Dermis blood vessel endothelial cell (primary cell): ENCODE data around the gene SUGCT. TPM values are rescaled to one million over a fixed set of nuclear protein-coding genes. Genes with fewer than 3 reads are reported as not detected.
A peak's percentile ranks its signal among the peaks of the same experiment; 100 is the strongest.

Source experiments
- DNase-seq: peaks from one replicate; pipeline ENCODE4 v3.0.0; 2010
- total RNA-seq: library from RNA; depleted of rRNA; stranded (reverse); fragments of >200 nt; gene quantifications from 2 replicates; pipeline ENCODE4 v1.2.3, GENCODE V29; 2014

The SUGCT gene
- total RNA-seq, 1 donor from 2014 or later: 1.0 TPM

DNA sequence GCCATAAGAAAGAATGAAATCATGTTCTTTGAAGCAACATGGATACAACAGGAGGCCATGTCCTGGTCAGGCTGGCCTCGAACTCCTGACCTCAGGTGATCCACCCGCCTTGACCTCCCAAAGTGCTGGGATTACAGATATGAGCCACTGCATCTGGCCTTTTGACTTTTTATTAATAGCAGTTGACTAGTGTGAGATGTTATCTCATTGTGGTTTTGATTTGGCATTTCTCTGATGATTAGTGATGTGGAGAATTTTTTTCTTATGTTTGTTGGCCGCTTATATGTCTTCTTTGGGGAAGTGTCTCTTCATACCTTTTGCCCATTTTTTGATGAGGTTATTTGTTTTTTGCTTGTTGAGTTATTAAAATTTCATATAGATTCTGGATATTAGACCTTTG lies 400.9 kb downstream of the SUGCT start:
- no peak for DNase-seq

DNA sequence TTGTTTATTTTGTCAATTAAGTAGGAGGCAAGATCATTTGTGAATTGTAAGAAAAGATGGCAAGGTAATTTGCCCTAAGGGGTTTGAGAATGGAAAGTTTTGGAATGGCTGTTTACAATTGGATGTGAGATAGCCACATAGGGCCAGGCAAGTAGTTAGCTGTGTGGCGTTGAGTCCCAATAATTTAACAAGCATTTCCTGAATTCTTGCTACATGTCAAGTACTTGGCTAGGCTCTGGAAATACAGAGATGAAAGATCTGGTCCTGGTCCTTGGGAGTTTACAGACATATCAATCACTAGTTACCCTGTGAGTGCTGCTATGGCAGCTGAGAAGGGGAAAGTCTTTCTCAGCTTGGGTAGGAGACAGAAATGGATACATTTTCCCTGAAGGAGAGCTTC lies 401.6 kb downstream of the SUGCT start:
- no peak for DNase-seq

DNA sequence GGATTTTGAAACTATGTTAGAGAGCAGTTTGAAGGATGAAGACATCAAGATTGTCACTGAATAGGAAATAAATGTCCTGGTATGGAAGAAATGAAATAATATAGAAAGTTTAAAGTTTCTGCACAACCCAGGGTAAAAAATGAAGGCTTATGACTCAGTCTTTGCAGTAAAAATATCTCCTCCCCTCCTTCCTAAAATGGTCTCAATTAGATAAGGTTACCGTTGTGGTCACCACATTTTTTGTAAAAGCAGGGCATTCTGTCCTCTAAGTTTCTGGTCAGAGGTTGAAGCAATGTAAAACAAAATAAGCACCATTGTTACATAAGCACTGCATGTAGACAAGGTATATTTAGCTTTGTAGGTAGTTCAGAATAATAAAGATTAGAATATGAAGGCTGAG lies 403.5 kb downstream of the SUGCT start:
- DNase-seq: no peak

DNA sequence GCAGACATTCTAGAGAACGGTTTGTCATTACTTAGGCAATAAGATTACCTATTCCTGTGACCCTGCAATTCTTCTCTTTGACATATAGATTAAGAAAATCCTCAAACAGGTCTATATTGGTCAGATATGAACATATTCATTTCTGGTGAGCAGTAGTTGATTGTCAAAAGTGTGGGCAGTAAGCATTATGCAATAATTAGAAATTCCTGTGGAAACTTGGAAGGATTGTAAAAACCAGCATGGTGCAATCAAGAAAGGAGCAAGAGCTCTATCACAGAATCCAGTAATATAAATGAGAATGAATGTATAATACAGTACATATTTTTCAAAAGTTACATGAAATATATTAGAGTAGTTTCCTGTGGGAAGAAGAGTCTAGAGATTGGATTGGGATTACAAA lies 406.5 kb downstream of the SUGCT start:
- DNase-seq: no peak

DNA sequence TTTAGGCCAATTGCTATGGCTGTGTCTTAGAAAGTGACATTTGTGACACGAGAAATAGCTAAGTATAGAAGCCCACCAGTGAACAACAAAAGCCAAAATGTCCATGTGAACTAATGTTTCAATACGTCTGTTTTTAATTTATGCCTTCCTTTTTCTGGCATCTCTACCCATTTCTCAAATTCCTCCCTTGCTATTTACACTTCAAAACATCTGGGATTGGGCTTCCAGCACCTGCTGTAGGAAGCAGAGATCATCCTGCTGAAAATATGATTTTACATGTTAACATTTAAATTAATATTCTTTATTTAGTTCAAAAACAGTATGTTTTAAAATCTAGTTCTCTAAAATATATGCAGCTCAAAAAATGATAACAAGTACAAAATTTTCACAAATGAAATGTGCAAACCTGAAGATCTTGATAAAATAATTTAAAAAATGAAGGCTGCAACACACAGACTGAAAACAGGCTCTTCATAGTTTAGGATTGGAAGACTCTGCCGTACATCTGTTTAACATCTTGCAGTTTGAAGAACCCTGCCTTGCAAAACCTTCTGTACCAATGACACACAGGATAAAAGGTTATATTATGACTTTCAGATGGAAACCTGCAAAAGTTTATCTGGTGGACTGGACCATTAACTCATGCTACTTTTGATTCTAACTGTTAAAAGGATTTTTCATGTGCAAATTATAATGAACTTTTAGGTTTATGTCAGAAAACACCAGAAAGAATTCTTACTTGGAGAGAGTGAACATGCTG lies 408.4 kb downstream of the SUGCT start:
- no peak for DNase-seq

DNA sequence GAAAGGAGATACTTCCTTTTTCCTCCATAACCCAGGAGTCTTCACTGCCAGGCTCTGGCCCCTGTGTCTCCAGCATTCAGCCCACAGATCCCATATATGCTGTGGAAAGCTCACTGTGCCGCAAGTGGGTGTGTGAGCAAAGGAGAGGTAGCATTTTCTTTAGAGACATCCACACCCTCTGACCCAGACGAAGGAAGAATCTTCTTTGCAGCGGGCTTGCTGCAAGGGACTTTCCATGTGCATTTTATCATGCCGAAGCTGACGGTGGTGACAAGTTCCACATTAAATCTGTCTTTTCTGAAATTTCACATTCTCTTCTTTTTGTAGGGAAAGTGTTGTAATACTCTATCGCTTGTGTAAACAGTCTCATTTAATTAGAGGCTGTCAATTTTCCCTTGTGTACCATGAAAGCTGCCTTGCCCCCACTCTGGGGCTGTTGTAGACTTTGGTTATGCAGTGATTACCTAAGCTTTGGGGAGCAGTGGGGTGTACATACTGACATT lies 409.5 kb downstream of the SUGCT start:
- DNase-seq: no peak

DNA sequence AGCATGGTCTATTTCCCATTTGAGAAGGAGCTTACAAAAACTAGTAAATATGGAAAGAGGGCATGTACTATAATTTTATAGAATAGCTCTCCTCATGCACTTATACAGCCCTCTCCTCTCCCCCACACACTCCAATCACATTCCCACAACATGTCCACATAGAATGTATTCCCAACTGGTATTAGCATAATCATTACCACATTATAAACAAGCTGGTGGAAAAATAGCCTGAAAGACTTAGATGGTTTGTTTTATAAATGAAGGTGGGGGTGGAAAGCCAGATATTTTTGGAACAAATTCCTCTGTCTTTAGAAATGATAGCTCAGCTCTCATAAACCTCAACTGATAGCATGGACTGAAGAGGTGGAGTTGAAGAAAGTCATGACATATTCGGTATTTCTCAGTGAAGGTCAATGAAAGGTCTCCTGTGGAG lies 410.1 kb downstream of the SUGCT start:
- DNase-seq: no peak

DNA sequence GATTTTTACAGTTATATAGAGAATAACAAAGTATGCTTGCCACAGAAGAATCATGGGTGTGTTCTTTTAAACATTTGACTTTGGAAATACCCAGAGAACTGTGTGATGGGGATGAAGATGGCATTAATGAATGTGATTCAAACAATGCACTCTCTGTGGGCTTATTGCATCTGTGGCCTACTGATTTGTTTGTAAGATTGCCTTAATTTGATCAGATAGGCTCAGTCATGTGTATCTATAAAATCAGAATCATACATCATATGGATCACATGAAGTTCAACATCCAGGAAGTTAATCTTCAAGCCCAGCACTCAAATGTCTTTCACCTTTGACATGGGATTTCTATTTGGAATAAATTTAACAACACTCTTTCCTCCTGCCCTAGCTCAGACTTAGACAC lies 410.9 kb downstream of the SUGCT start:
- DNase-seq: no peak

DNA sequence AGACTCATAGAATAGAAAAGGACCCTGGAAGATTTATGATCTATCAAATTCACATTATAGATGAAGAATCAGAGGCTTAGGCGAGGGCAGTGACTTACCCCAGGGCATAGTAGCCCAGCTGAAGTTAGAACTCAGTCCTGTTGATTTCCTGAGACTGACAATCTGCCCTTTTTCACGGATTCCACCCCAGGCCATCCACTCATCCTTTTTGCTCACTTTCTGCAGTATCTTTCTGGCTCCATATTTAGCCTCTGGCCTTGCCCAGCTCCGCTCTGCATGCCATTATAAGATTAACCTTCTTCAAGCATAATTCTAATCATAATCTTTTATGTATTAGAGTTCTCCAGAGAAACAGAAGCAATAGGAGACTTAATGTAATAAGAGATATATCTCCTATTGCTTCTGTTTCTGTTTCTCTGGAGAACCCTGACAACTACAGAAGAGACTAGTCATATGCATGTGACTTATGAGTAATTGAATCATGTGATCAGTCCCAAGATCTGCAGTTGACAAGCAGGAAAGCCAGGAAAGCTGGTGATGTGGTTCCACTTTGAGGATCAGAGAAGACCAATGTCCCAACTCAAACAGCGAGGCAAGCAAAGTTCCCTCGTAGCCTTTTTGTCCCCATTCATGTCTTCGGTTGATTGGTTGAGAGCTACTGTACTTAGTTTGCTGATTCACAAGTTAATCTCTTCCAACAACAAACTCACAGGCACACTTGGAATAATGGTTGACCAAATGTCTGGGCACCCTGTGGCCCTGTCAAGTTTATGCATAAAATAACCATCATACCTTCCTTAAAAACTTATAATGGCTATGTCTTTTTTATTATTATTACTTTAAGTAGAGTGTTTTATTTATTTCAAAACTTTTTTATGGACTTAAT lies 412.1 kb downstream of the SUGCT start:
- DNase-seq: no peak

DNA sequence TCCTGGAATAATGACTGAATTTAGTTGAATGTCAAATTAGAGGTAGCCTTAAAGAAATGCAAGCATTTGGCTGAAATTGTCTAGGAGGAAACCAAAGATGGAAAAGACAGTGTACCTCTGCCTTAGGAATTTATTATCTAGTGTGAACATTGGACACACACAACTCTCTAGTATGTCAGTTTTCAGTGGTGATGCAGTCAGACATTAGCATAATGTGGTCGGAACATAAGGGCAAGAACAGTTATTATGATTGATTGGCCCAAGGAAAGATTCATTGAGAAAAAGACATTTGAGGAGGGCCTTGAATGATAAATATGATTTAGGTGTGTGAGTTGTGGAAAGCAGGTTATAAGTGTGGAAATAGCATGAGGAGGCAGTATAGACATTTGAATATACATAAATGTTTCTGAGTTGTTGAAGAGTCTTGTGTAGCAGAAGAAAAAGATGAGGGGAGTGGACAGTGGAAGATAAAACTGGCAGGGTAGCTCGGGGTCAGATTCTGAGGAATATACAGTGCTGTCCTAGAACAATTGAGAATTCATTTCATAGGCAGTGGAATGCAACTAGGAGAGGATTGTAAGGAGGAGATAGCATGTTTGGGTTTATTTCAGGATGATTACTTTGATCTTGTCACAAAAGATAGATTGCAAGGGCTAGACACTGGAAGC lies 414.7 kb downstream of the SUGCT start:
- no peak for DNase-seq

DNA sequence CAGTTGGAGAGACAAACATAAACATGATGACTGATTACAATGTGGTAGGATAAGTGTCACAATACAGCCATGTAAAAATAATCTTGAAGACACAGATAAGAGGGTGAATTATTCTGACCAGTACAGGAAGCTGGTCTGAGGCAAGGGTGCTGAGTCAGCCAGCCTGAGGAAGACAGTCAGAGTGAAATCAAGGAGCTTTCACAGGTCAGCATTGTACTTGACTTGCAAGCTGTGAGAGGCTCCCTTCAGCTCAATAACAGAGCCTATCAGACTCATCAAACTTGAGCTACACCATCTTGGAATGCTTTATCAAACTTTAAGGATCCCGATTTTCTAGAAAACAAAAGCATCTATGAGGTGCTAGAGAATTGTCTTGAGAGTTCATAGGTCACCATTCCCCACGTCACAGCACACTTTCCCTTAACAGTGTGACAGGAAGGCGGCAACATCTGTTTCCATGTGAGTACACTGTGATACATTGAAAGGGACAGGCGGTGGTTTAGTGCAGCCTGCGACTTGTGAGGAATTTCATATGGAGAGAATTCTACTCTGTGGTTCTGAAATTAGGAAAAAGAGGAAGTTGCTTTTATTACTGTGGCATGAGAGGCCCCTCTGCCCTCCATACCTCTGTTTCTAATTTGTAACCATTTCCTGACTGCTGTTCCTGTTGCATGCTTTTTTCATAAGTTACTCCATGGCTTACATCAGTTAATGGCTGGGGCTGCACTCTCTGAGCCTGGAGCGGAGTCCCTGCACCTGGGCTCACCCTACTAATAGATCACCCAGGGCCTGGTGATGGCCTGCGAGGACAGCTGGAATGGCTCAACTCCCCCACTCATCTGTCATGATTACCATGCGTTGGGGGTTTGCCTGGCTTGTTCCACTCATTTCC lies 417.1 kb downstream of the SUGCT start:
- DNase-seq: peak; percentile 57

DNA sequence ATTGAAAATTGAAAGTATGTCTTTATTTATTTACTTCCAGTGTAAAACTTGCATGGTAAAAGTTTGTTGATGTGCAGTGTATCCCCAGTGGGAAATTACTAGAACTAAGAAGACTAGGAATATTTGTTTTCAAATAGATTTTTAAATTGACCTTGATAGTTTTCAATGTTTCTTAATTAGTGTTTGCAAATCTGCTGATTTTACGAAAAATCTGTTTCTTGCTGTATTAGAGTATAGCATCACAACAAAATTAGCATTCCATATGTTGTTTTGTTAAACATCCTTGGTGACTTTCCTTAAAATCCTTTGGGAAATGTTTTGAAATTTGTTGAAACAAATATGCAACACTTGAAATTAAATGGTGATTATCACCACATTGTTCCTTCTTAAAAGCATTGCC lies 425.9 kb downstream of the SUGCT start:
- no peak for DNase-seq

DNA sequence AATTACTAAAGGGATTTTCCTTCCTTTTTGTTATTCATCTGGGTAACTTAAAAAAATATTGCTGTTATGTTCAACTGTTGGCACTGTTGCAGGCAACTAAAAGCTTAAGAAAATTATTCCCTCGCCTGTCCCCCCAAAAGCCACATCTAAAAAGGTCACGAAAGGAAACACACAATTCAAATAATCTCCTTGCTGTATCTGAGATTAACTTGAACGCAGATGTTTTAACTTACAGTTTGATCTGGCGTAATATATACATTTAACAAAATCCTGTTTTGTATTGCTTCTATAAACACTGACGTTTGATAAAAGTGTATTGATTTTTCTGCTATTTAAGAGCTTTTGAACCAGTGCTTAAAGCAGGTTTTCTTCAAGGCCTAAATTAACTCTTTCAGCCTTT lies 432.1 kb downstream of the SUGCT start:
- DNase-seq: no peak

DNA sequence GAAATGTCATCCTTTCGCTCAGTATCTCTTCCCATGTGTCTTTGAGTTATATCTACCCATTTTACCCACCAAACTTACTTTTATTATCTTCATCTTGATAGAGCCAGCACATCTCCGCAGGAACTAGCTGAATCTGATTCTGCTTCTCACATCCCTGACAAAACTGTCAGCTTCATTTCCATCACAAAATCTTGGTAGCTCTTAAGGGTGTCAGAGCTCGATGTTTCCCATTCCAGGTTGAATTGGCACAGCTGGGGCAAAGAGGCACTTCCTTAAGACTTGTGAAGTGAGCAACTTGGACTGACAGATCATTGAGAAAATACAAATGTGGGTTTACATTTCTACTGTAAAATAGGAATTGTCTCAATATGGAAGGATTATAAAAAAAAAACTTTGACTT lies 434.5 kb downstream of the SUGCT start:
- no peak for DNase-seq

DNA sequence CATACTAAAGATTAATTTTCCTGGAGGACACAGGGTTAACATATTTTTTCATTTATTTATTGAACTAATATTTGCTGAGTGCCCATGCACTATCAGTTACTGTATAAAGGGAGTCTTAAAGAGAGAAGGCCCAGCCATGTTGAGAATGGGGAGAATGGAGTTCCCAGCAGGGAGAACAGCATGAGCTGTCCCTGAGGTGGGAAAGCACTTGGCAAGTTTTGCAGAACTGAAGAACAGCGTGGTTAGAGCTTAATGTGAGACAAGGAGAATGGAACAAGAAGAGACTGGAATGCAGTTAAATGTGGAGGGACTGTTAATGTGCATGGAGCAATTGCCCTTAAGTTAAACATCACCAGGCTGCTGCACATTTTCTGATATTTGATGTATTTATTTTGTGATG lies 435.4 kb downstream of the SUGCT start:
- no peak for DNase-seq

DNA sequence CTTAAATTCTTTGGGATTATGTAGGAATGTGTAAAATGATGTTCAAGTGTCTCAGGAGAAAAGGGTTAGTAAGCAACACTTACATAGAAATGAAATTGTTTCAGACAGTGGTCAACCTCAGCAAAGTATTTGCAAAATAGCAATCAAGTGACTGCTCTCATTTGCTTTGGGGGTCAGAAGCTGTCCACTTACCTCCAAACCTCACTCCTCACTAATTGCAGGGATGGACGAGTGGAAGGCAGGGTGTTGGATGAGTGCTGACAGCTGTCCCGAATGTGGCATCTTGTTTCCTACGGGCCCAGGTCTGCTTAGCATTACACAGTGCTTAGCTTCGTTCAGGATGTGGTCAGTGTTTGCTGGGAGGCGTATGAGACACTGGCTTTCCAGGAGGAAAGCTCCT lies 437.0 kb downstream of the SUGCT start:
- no peak for DNase-seq

DNA sequence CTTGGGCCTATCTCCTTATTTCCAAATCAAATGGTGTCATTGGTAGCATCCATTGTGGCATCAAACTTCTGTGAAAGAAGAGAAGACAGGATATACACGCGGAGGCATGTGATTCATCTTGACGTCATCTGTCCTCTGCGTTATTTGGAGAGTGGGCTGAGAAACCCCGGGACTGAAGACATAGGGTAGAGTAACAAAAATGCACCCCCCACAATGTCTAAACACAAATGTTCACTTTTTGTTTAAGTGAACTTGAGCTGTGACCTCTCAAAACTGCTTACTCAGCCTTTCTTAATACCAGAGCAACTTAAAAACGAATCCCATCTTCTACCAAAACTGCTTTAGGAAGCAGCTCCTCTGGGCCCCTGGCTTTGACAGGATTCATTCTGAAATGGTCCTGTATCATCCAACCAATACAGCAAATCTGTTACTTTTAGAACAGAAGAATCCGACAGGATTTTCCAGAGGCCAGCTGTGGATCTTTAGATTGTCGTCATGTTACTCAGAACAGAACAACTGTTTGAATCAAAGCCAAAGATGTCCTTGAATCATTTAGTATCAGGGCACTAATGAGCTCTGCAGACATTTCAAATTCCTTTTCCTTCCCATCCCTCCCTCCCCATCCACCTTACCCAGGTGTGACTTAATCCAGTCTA lies 438.1 kb downstream of the SUGCT start:
- DNase-seq: no peak

DNA sequence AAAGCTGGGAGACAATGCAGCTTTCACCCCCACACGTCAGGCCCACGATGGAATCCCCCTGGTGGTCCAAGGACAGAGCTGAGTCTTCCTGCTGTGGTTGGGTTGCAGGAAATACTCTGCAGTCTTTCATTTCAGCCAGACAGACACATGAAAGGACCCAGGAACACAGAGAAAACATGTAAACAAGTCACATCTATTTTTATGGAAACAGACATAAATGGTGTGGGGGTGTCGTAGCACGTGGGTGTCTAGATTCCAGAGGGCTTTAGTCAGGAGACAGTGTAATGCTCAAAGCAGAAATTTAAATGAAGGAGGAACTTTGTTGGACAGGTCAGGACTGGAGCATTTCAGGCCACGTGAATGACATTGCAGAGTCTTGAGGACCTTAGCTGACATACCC lies 444.6 kb downstream of the SUGCT start:
- no peak for DNase-seq

DNA sequence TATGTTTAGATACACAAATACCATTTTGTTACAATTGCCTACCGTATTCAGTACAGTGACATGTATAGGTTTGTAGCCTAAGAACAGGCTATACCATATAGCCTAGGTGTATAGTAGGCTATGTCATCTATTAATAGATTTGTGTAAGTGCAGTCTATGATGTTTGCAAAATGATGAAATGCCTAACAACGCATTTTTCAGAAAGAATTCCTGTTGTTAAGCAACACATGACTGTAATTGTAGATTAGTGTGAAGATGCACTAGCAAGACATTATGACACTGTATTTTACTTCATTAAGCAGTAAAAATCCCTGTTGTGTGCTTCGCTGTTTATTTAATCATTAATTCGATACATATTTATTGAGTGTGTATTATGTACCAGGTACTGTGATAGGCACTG lies 446.0 kb downstream of the SUGCT start:
- no peak for DNase-seq

DNA sequence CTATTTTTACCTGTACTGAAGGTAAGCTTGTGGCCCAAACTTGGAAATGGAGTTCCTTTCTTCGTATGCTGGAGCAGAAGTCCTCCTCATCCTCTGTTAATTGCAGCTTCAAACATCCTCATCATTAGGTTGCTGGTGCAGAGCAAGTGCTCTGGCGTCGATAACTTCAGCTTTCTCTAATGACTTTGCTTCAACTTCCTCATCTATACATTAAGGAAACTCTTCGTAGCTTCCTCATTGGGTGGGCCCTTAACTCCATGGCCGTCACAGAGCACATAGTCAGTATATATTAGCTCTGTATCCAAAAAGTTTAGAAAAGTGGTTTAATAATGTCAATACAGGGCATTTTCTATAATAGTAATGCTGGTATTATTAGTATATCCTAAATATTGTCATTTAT lies 447.7 kb downstream of the SUGCT start:
- DNase-seq: no peak

DNA sequence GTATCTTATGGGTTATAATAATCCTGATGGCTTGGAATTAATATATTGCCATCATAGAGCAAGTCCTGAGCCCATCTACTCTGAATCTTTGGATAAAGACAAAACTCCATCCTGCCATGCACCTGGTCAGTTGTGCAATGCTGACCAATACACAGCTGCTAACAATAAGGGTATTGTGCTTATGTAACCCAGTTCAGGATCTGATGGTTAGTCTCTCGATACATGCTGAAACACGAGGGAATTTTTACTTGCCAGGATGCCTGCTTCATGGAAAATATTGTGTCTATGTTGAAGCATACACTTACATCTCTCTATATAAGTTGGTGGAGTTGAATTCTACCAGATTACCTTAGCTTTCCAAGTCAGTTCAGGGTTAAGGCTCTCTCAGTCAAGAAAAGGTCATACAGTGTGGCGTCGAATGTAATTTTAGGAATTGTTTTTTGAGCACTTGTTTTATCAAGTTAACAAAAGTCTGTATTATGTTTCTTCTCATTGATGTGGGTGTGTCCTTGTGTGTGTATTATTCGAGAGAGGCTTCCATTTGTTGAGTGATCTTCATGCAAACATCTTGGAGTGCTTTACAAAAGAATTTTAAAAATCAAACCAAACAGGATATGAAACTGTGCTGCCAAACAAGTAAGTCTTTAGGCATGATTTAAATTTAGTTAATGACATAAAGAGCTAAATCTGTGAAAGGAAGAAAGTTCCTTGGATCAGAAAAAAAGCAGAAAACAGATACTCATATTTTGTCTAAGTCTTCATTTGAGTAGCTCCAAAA lies 449.1 kb downstream of the SUGCT start:
- DNase-seq: no peak
